ENCODE data around the gene PURA.

PURA gene

DNA sequence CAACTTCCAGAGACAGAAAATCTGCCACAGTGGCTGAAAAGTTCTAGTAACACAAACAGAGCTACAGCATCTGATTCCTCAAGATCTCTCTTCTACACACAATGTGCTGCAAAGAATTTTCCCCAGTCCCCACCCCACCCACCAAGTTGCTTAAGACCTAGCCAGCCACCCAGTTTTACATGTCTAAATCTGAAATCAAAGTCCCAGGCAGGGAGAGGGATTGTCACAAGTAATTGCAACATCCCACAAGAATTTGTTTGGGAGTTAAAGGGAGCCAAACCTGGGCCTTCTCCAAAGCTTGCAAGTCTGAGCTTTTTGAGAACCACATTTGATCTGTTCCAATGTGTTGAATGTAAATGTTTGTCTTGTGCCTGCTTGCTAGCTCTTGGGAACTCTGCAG, 27.3 kb downstream of the PURA start:
- no peak for DNase-seq (ENCODE audit: low read depth, low spot score)

DNA sequence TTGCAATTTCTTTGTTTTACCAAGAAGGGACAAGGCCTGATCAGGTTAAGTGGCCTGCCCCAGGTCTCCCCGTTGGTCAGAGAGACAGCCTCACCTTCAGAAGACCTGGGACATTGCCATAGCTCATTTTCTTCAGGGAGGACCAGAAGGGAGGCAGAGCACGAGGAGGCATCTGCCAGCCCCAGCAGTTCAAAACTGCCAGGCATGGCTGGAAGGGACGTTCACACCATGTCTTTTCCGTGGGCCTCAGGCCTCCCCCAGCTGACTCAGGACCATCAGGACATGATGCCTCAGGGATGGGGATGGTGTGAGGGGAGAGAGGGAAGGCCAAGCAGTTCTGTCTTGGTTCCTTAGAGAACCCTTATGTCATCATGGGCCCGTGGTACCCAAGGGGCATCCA, 28.3 kb downstream of the PURA start:
- DNase-seq (ENCODE audit: low read depth, low spot score): no peak
- H3K4me3 ChIP-seq (ENCODE audit: low read depth, low read length): no peak overlapping the region
- TF ChIP-seq, protein P1, sequence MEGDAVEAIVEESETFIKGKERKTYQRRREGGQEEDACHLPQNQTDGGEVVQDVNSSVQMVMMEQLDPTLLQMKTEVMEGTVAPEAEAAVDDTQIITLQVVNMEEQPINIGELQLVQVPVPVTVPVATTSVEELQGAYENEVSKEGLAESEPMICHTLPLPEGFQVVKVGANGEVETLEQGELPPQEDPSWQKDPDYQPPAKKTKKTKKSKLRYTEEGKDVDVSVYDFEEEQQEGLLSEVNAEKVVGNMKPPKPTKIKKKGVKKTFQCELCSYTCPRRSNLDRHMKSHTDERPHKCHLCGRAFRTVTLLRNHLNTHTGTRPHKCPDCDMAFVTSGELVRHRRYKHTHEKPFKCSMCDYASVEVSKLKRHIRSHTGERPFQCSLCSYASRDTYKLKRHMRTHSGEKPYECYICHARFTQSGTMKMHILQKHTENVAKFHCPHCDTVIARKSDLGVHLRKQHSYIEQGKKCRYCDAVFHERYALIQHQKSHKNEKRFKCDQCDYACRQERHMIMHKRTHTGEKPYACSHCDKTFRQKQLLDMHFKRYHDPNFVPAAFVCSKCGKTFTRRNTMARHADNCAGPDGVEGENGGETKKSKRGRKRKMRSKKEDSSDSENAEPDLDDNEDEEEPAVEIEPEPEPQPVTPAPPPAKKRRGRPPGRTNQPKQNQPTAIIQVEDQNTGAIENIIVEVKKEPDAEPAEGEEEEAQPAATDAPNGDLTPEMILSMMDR (IDR thresholded peaks at IDR 0.05; ENCODE audit: low read depth, low read length): no peak
- in situ Hi-C loops (cut with HindIII; ENCODE audit: low sequenced_read_pairs): no loop called here

More for the DNA sequence above, 27.3 kb downstream of the PURA start:
- in situ Hi-C loops (cut with HindIII; ENCODE audit: low sequenced_read_pairs): no loop called here
- H3K4me3 ChIP-seq (ENCODE audit: low read depth, low read length): no peak overlapping the region
- TF ChIP-seq, protein P1 (IDR thresholded peaks at IDR 0.05; ENCODE audit: low read depth, low read length): no peak

DNA sequence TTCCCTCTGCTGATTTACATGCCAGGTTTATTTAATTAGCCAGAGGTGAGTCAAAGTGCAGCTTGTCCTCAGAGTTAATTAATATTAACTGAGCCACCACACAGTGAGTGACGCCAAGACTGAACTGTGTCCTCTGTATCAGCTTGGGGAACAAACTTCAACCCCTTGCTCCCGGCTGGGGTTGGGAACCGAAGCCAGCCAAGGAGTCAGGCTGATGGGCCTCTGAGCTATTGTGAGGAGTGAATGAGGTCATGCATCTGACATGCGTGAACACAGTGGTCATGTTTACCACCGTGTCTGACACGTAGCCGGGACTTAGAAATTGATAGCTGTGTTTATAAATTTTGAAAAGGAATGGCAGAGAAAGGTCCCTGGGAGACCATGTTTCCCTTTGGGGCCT, 28.9 kb downstream of the PURA start:
- H3K4me3 ChIP-seq (ENCODE audit: low read depth, low read length): no peak overlapping the region
- DNase-seq (ENCODE audit: low read depth, low spot score): no peak
- TF ChIP-seq, protein P1 (IDR thresholded peaks at IDR 0.05; ENCODE audit: low read depth, low read length): no peak
- in situ Hi-C loops (cut with HindIII; ENCODE audit: low sequenced_read_pairs): no loop called here

DNA sequence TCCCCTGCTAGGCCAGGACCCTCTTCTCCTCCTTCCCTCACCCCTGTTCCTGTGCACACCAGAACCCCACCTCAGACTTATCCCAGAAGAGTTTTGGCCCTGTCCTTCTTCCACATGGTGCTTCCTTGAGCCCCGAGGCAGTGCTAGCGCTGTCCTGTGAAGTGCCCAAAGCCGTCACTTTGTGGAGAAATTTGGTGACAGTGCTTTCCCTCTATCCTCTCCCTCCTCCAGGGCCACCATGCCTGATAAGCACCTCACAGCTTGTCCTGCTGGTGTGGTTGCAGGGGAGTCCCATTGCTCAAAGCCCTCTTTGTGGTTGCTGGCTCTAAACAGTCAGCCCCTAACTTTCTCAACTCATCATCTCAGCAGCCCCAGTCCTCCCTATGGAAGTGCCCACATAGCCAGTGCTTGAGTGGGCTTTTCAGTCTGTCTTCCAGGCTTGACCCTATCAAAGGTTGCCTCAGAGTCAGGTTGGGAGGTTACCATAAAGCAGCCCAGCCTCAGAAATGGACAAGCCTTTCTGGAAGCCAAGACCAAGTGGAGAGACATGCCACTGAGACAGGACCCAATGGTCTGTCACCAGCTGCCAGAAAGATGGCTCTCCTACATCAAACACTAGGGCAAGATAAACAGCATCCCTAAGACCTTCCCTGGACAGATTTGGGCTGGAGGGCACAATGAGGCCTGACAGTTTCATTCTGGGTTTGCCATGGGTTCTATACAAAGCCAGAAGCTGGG, 29.8 kb downstream of the PURA start:
- TF ChIP-seq, protein P1 (IDR thresholded peaks at IDR 0.05; ENCODE audit: low read depth, low read length): no peak
- no peak overlapping the region for H3K4me3 ChIP-seq (ENCODE audit: low read depth, low read length)
- in situ Hi-C loops (cut with HindIII; ENCODE audit: low sequenced_read_pairs): no loop called here
- DNase-seq (ENCODE audit: low read depth, low spot score): no peak

DNA sequence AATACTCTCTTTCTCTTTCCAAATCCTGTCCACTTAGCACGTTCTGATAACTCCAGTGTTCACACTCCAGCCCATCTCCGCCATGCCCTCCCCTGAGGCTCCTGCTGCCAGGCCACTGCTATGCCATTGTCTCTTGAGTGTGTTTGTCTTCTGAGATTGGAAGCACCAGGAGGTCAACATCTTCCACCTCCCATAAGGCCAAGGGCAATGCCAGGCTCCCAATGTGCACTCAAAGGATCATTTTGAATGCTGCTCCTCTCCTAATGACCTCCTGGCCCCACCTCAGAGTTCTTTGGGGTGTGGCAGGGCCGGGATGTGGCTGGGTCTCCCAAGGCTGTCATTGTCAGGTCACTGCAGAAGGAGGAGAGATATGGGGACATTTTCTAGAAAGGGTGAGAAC, 31.3 kb downstream of the PURA start:
- DNase-seq (ENCODE audit: low read depth, low spot score): no peak
- no peak overlapping the region for H3K4me3 ChIP-seq (ENCODE audit: low read depth, low read length)
- in situ Hi-C loops (cut with HindIII; ENCODE audit: low sequenced_read_pairs): no loop called here
- TF ChIP-seq, protein P1 (IDR thresholded peaks at IDR 0.05; ENCODE audit: low read depth, low read length): no peak

DNA sequence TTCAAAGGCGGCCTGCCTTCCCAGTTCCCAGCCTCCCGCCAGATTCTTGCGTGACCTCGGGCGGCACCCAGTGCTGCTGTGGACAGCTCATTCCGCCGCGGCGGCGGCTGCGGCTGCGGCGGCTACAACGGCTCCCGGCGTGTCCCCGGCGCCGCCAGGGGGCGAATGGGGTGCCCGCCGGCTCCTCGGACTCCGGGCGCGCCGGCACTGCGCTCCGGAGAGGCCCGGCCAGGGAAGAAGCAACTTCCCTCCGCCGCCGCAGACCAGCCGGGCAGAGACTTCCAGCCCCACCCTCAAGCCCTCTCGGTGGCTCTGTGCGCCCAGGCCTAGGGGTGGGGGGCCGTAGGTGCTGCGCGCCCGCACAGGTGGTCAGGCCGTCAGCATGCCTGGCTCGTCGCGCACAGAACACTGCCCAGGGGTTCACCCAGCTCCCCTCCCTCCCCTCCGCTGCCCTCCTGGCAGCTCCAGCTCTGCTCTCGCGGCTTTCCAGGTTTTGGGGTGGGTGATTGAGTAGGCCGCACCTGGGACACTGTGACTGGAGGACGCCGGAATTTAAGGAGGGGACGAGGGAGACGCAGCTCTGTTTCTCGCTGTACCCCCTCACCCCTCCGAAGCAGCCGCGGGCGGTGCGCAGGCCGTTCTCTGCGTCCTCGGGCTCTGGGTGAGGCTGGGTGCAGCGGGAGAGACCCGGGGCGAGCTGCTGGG, 32.1 kb downstream of the PURA start:
- TF ChIP-seq, protein P1 (IDR thresholded peaks at IDR 0.05; ENCODE audit: low read depth, low read length): peak; percentile 43
- peak overlapping the region; percentile 29 for H3K4me3 ChIP-seq (ENCODE audit: low read depth, low read length)
- in situ Hi-C loops (cut with HindIII; ENCODE audit: low sequenced_read_pairs): no loop called here
- DNase-seq (ENCODE audit: low read depth, low spot score): peak; percentile 60

Data from astrocyte of the spinal cord (primary cell).